A549 (cell line): Measurements from ENCODE around the gene KCNA3. TPM values are rescaled to one million over a fixed set of nuclear protein-coding genes. Genes with fewer than 3 reads are reported as not detected.

Experiments
- ATAC-seq, 2 experiments: fragments of 200-7000 bp in 1 of 2; fragments of >200 bp in 1 of 2; cut with Nextera tagmentation in 1 of 2; cut with Tn5 transposase in 1 of 2; 3 replicates each; pipeline versions ENCODE4 v1.8.0 to v1.9.1; 2018 to 2020; ENCODE audit warnings: mild to moderate bottlenecking in 1 of 2, moderate library complexity in 1 of 2
- CTCF ChIA-PET: fragments of 300-600 bp; sonication (Branson Sonifier 250); formaldehyde crosslinking; extraction: SDS; loops from one replicate; lab custom pipeline; 2021; ENCODE audit warnings: antibody characterized with exemption, inconsistent platforms; lab: Yijun Ruan, JAX
- POLR2A ChIA-PET: fragments of 350-600 bp; formaldehyde crosslinking; extraction: SDS; loops from one replicate; lab custom pipeline; 2021; ENCODE audit warnings: antibody characterized with exemption, inconsistent platforms; lab: Yijun Ruan, JAX
- DNase-seq, 2 experiments: peaks; one replicate each; pipeline versions ENCODE4 v3.0.0 to v3.0.0-alpha.2; 2011 to 2016; ENCODE audit warnings: low read depth in 1 of 2, low spot score in 1 of 2
- FAIRE-seq: peaks from 2 replicates; lab custom pipeline; 2011; peaks lifted over from hg19 to GRCh38; lab: Jason Lieb, UNC
- H3K27ac ChIP-seq, 2 experiments: fragments of >200 bp; sonication (Bioruptor Twin); formaldehyde crosslinking; 3 replicates each; pipeline ENCODE4 v1.5.1; 2016 to 2017
- H3K4me1 ChIP-seq: fragments of >200 bp; sonication (Bioruptor Twin); formaldehyde crosslinking; 3 replicates; pipeline ENCODE4 v1.6.1; 2016
- H3K4me2 ChIP-seq: fragments of >200 bp; sonication (Bioruptor Twin); formaldehyde crosslinking; 3 replicates; pipeline ENCODE4 v1.6.1; 2016
- H3K4me3 ChIP-seq: fragments of >200 bp; sonication (Bioruptor Twin); formaldehyde crosslinking; 3 replicates; pipeline ENCODE4 v1.5.1; 2016
- H3K9me3 ChIP-seq: fragments of >200 bp; sonication (Bioruptor Twin); formaldehyde crosslinking; 3 replicates; pipeline ENCODE4 v1.6.1; 2016
- ATOH8 ChIP-seq: fragments of 250-450 bp; sonication (Bioruptor Pico); IDR thresholded peaks from 2 replicates; pipeline ENCODE4 v1.5.0; 2020; ENCODE audit warnings: low read depth, mild to moderate bottlenecking, moderate library complexity
- CBX2 ChIP-seq: fragments of 200-600 bp; sonication (generic); IDR thresholded peaks from 2 replicates; pipeline ENCODE4 v1.6.1; 2016; ENCODE audit warnings: low read depth, mild to moderate bottlenecking, borderline replicate concordance
- CEBPB ChIP-seq, 2 experiments: fragments of >200 bp in 1 of 2; sonication (Bioruptor Twin) in 1 of 2; formaldehyde crosslinking in 1 of 2; IDR thresholded peaks; 2 replicates each; pipeline ENCODE4 v1.6.1; 2012 to 2016
- CHD4 ChIP-seq: fragments of 200-600 bp; sonication (generic); IDR thresholded peaks from 2 replicates; pipeline ENCODE4 v1.6.1; 2016; ENCODE audit warnings: antibody characterized with exemption, mild to moderate bottlenecking, borderline replicate concordance
- CTCF ChIP-seq: fragments of >200 bp; sonication (Bioruptor Twin); formaldehyde crosslinking; IDR thresholded peaks from 3 replicates; pipeline ENCODE4 v1.5.1; 2016
- EHMT2 ChIP-seq: fragments of 200-600 bp; sonication (generic); IDR thresholded peaks from 2 replicates; pipeline ENCODE4 v1.6.1; 2016; ENCODE audit warnings: antibody characterized with exemption, low read depth, mild to moderate bottlenecking, moderate library complexity
- ELK1 ChIP-seq: fragments of 150-350 bp; IDR thresholded peaks from 2 replicates; pipeline ENCODE4 v1.6.1; 2014; ENCODE audit warnings: low read depth, mild to moderate bottlenecking, low read length
- ESRRA ChIP-seq: fragments of 150-350 bp; IDR thresholded peaks from 2 replicates; pipeline ENCODE4 v1.6.1; 2014; ENCODE audit warnings: mild to moderate bottlenecking, low read length, borderline replicate concordance
- FOSL2 ChIP-seq, 2 experiments: fragments of 450-650 bp in 1 of 2; fragments of >200 bp in 1 of 2; sonication (Bioruptor Twin) in 1 of 2; formaldehyde crosslinking; IDR thresholded peaks; 2 replicates each; pipeline versions ENCODE4 v1.5.0 to v1.6.1; 2016 to 2020; ENCODE audit warnings: mild to moderate bottlenecking in 1 of 2, moderate library complexity in 1 of 2
- FOXS1 ChIP-seq: fragments of 250-450 bp; sonication (Bioruptor Pico); IDR thresholded peaks from 2 replicates; pipeline ENCODE4 v1.5.0; 2020; ENCODE audit warnings: mild to moderate bottlenecking, moderate library complexity
- HES2 ChIP-seq: fragments of >200 bp; sonication (Bioruptor Twin); formaldehyde crosslinking; IDR thresholded peaks from 2 replicates; pipeline ENCODE4 v1.6.1; 2016
- HOXA7 ChIP-seq: fragments of 250-450 bp; sonication (Bioruptor Pico); IDR thresholded peaks from 2 replicates; pipeline ENCODE4 v1.5.0; 2020; ENCODE audit warnings: mild to moderate bottlenecking, moderate library complexity
- HOXB13 ChIP-seq: fragments of 250-450 bp; sonication (Bioruptor Pico); IDR thresholded peaks from 2 replicates; pipeline ENCODE4 v1.5.0; 2020; ENCODE audit warnings: low read depth, mild to moderate bottlenecking, moderate library complexity
- JUN ChIP-seq, 2 experiments: fragments of >200 bp; sonication (Bioruptor Twin); formaldehyde crosslinking; IDR thresholded peaks; 2 replicates in 1 of 2; 3 replicates in 1 of 2; pipeline ENCODE4 v1.6.1; 2016 to 2017
- MAFK ChIP-seq: fragments of 450-650 bp; IDR thresholded peaks from 2 replicates; pipeline ENCODE4 v1.6.1; 2014; ENCODE audit not compliant: partially characterized antibody
- MAZ ChIP-seq: fragments of 150-350 bp; IDR thresholded peaks from 2 replicates; pipeline ENCODE4 v1.6.1; 2014; ENCODE audit warnings: antibody characterized with exemption, low read depth, low read length, borderline replicate concordance
- MYC ChIP-seq: IDR thresholded peaks from 2 replicates; pipeline ENCODE4 v1.6.1; 2012; ENCODE audit warnings: mild to moderate bottlenecking, inconsistent platforms, low read length, improper control_type of control experiment, borderline replicate concordance
- NR3C1 ChIP-seq: fragments of >200 bp; sonication (Bioruptor Twin); formaldehyde crosslinking; IDR thresholded peaks from 3 replicates; pipeline ENCODE4 v1.6.1; 2017
- PBX3 ChIP-seq: IDR thresholded peaks from 2 replicates; pipeline ENCODE4 v1.6.1; 2012
- POLR2A ChIP-seq: IDR thresholded peaks from 2 replicates; pipeline ENCODE4 v1.6.1; 2012; ENCODE audit warnings: mild to moderate bottlenecking, low read length
- POLR2AphosphoS2 ChIP-seq: conservative IDR thresholded peaks from 2 replicates; pipeline ENCODE4 v1.6.1; 2012; ENCODE audit warnings: low read length, improper control_type of control experiment, inconsistent platforms
- RCOR1 ChIP-seq: fragments of 150-350 bp; IDR thresholded peaks from 2 replicates; pipeline ENCODE4 v1.6.1; 2014; ENCODE audit warnings: antibody characterized with exemption, low read length, low read depth
- ZSCAN20 ChIP-seq: fragments of 250-450 bp; sonication (Bioruptor Pico); IDR thresholded peaks from 2 replicates; pipeline ENCODE4 v1.8.0; 2022; ENCODE audit warnings: mild to moderate bottlenecking, moderate library complexity
- WGBS: methylation state at CpG from one replicate; pipeline ENCODE4 v1.1.6; 2017; ENCODE audit errors: missing lambda C conversion rate; 5-methylcytosine and 5-hydroxymethylcytosine counted together
- polyA plus RNA-seq, 4 experiments: library from polyadenylated mRNA; depleted of rRNA in 3 of 4; stranded (reverse); fragments of >200 nt; fragmentation: RNase III in 1 of 4; extraction: RNeasy Plus Mini Kit Qiagen cat#74134 plus additional on column Dnase treatment in 1 of 4; gene quantifications; 2 replicates in 3 of 4; 3 replicates in 1 of 4; pipeline ENCODE4 v1.2.3, GENCODE V29; 2011 to 2017

Gene KCNA3
- polyA plus RNA-seq, 2 of the 4 experiments (the other 2 are of a cell fraction), result not detected

- H3K4me3 ChIP-seq, result no peak overlapping the region
- H3K4me1 ChIP-seq, result no peaks in the 10 kb centered on the region
- CTCF ChIA-PET, result interaction anchor here (0.9 to 1.9 kb wide), 4 partner anchors 18 to 148 kb away, joined by 4 to 12 read pairs (median 4); no protein-coding TSS in a partner anchor
- 70% methylated on average over 6 of the region's 6 CpGs for WGBS
- H3K27ac ChIP-seq, result no peak overlapping the region
- POLR2A ChIA-PET, result no interaction called here
- ATAC-seq (no peak), DNase-seq (no peak), FAIRE-seq (no peak)
- TF ChIP-seq MAFK (no peak), ZSCAN20 (CRISPR knock-in tag) (no peak), FOXS1 (no peak), CTCF (no peak), HES2 (no peak)
- H3K9me3 ChIP-seq, result no peaks in the 10 kb centered on the region
- no peak overlapping the region for H3K4me2 ChIP-seq
These were observed 36.2 kb downstream of the KCNA3 start for GRCh38 chr1:110638556-110638955.

- Histone ChIP-seq H3K9me3 (no peaks in the 10 kb centered on the region), H3K4me1 (no peaks in the 10 kb centered on the region), H3K4me2 (no peak overlapping the region), H3K27ac (no peak overlapping the region), H3K4me3 (no peak overlapping the region)
- ChIA-PET POLR2A (no interaction called here), CTCF (interaction anchor here (0.9 to 1.9 kb wide), 3 partner anchors 128 to 149 kb away, joined by 4 to 12 read pairs (median 4); no protein-coding TSS in a partner anchor)
- ATAC-seq, result no peak
- 61% methylated on average over 2 of the region's 2 CpGs for WGBS
- no peak for FAIRE-seq
- no peak for DNase-seq
- TF ChIP-seq ZSCAN20 (CRISPR knock-in tag) (no peak), NR3C1 (no peak), CHD4 (no peak), CEBPB (IDR thresholded peaks at IDR 0.05) (no peak), HOXA7 (CRISPR knock-in tag) (no peak), CTCF (no peak), MYC (no peak), POLR2A (no peak), MAZ (no peak), FOSL2 (IDR thresholded peaks at IDR 0.05) (no peak), FOSL2 (CRISPR knock-in tag; IDR thresholded peaks at IDR 0.05) (no peak), EHMT2 (no peak), HOXB13 (CRISPR knock-in tag) (no peak), POLR2AphosphoS2 (no peak), RCOR1 (no peak), PBX3 (no peak), CBX2 (no peak), JUN (IDR thresholded peaks at IDR 0.05) (no peak), ELK1 (no peak), ATOH8 (no peak), ESRRA (no peak)
These were observed 36.7 kb downstream of the KCNA3 start for GRCh38 chr1:110638058-110638457.
